ENCODE results near the gene PIP5K1B. TPM values are rescaled to one million over a fixed set of nuclear protein-coding genes. Genes with fewer than 3 reads are reported as not detected.

PIP5K1B gene
- total RNA-seq, 1 experiment from 2014 or later = not detected

GRCh38 chr9:68707801-68708488 lies 2.9 kb downstream of the PIP5K1B start:
- DNase-seq (ENCODE audit: low read depth) = no peak

- no peak for DNase-seq (ENCODE audit: low read depth)
Observed at GRCh38 chr9:68708513-68708912, 3.5 kb downstream of the PIP5K1B start.

DNA sequence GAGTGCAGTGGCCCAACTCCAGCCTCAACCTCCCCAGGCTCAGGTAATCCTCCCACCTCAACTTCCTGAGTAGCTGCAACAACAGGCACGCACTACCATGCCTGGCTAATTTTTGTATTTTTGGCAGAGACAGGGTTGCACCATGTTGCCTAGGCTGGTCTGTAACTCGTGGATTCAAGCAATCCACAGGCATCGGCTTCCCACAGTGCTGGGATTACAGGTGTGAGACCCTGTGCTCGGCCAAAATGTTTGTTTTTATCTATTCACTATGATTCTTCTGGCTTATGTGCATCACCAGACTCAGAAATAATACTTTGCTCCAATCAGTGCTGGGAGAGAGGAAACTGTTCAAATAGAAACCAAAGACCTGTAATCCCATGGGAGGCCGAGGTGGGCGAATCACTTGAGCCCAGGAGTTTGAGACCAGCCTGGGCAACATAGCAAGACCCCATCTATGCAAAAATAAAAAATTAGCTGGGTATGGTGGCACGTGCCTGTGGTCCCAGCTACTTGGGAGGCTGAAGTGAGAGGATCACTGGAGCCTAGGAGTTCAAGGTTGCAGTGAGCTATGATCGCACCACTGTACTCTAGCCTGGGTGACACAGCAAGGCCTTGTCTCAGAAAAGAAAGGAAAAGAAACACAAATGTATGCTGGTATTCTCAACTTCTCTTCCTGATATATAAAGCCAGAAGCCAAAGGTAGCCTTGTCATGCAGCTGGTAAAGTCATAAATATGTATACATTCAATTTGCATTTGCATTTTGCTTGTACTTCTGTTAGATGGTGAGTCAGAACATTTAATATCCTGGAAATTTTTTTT lies 4.5 kb downstream of the PIP5K1B start:
- DNase-seq (ENCODE audit: low read depth) = no peak

- no peak for DNase-seq (ENCODE audit: low read depth)
Observed at GRCh38 chr9:68710111-68710471, 5.1 kb downstream of the PIP5K1B start.

DNA sequence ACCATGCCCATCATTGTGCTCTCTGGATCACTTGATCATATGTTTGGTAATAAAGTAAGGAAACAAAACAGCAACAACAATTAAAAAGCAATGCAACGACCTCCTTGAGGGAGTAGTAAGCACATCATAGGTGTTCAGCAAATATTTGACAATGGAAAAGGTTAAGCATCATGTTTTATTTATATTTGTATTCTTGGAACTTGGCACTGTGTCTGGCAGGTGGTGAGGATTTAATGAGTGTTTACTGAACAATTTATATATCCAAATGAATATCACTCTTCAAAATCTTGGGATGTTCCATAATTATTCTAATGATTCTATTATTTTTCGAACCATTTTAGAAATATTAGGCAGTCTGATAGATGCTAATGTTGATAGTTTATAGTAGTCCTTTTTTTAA lies 6.2 kb downstream of the PIP5K1B start:
- DNase-seq (ENCODE audit: low read depth) = no peak

GRCh38 chr9:68711932-68712331 lies 6.9 kb downstream of the PIP5K1B start:
- DNase-seq (ENCODE audit: low read depth) = no peak

GRCh38 chr9:68714416-68715180 lies 9.6 kb downstream of the PIP5K1B start:
- DNase-seq (ENCODE audit: low read depth) = no peak

GRCh38 chr9:68715181-68715456 lies 10.1 kb downstream of the PIP5K1B start:
- no peak for DNase-seq (ENCODE audit: low read depth)

DNA sequence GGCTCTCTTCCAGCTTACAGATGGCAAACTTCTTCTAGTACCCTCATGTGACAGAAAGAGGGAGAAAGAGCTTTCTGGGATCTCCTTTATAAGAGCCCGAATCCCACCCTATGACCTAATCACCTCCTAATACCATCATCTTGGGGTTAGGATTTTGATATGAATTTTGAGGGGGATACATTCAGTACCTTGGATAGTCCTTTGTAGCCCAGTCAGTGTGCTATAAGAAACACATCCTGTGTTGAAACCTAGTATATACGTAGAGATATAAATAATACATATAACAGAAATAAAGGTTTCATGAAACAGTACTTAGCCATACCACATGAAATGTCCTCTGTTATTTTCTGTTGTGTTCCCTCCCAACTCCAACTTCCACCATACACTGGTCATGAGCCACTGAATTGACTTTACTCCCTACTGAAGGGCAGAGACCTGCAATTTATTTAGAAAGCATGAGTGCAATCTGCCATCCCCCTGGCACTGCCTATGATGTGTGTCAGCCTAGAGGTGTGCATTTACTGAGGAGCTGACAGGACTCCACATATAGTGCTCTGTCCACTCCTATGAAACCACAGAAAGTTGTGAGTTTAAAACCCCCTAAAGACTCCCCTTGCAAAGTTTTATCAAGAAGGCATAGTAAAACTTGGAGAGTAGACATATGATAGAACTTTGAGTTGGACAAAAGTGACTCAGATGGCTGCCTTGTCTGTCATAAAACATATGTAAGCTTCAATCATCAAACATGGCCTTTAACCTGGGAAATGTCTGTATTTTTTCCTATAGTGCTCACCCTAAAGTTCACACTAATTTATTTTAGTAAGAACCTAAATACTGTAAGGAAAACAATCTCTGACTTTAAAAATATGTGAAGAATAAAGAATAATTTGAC lies 12.8 kb downstream of the PIP5K1B start:
- DNase-seq (ENCODE audit: low read depth) = no peak

DNA sequence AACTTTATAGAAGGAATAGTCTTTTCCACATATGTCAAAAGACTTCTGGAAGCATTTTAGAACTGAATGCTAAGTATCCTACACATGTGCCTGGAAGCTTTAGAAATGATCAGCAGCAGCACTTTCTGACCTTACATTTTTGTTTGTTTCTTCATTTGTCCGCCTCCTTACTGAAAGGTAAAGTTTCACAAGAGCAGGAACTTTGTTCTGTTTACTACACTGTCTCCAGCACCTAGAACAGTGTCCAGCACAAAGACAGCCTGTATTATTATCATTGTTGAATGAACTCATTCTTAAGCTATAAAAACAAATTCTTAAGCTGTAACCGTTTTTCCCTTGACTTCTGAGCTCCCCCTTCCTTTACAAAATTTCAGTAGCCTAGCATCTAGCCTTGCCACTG lies 14.8 kb downstream of the PIP5K1B start:
- DNase-seq (ENCODE audit: low read depth) = no peak

- no peak for DNase-seq (ENCODE audit: low read depth)
Observed at GRCh38 chr9:68720656-68721313, 15.7 kb downstream of the PIP5K1B start.

GRCh38 chr9:68721666-68722330 lies 16.8 kb downstream of the PIP5K1B start:
- no peak for DNase-seq (ENCODE audit: low read depth)

GRCh38 chr9:68725070-68725469 lies 20.0 kb downstream of the PIP5K1B start:
- no peak for DNase-seq (ENCODE audit: low read depth)

DNA sequence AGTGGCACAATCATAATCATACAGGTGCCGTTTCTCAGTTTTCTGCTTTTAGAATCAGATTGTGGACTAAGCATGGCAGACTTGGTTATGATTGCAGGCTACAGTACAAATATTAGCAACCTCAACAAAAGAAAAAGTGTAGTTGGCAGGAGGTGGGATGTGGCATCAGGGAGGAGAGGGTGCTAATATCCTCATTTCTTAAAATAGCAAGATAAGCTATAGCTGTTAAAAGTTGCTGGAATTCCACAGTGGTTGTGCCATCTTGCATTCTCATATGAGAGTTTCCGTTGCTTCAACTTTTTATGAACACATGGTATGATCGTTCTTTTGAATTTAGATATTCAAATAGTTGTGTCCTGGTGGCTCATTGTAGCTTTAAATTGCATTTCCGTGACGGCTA lies 21.4 kb downstream of the PIP5K1B start:
- no peak for DNase-seq (ENCODE audit: low read depth)

DNA sequence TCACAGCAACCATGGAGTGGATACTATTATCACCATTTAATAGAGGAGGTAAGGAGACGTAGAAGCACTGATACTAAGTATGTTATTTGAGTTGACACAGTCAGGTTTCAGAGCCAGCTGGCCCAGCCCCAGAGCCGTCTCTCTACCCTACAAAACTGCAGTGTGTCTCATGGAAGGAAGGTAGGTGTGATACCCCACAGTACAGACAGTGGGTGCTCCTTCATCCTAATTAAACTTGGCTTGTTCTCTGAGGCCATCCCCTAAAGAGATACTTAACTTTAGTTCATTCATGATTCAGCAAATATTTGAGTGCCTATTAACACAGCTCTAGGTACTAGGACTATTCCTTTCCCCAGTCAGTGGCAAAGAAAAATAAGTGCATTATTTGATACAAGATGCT lies 22.6 kb downstream of the PIP5K1B start:
- DNase-seq (ENCODE audit: low read depth) = no peak

- DNase-seq (ENCODE audit: low read depth) = no peak
Observed at GRCh38 chr9:68728731-68729130, 23.7 kb downstream of the PIP5K1B start.

DNA sequence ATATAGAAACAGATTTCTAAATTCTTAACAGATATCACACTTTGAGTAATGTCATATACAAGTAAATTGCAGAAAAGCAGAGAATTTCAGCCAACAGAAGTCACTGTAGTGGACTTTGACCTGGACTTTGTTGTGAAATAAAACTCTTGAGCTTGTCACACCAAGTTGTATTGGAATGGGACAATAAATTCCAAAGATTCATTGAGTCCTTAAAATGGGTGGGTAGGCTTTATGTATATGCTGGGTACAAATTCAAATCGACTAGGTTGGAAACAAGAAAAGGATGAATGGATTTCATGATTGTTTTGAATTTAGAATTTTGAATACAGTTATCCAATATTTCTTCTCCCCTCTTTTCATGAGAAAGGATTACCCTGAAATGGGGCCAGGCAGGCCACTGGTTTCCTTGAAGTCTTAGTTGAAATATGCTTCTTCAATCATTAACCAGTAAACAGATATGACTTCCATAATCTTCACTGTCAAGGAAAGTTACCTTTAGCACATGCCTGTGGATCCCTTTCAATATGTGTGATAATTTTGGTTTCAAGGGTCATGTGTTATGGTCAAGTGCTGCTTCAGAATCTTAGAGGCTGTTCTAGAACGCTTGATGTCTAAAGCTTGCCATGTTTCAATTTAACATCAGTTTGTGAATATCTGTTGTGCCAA lies 25.7 kb downstream of the PIP5K1B start:
- DNase-seq (ENCODE audit: low read depth) = no peak

DNA sequence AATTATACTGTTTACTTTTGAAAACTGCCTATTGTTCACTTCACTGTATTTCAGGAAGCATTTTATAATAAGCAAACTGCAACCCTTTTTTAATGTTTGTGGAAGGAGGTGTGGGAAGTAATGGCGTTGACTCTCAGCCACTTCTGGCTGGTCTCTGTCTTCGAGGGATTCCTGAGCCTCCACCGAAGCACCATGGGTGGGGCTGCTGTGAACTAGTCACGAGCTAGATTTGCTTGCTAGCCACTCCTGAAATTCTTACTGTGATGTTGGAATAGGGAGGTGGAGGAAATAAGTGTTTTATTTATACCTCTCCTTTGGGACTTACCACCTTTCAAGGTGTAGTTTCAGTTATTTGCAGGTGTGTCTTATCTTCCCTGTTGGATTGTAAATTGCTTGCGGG lies 26.8 kb downstream of the PIP5K1B start:
- DNase-seq (ENCODE audit: low read depth) = no peak

DNA sequence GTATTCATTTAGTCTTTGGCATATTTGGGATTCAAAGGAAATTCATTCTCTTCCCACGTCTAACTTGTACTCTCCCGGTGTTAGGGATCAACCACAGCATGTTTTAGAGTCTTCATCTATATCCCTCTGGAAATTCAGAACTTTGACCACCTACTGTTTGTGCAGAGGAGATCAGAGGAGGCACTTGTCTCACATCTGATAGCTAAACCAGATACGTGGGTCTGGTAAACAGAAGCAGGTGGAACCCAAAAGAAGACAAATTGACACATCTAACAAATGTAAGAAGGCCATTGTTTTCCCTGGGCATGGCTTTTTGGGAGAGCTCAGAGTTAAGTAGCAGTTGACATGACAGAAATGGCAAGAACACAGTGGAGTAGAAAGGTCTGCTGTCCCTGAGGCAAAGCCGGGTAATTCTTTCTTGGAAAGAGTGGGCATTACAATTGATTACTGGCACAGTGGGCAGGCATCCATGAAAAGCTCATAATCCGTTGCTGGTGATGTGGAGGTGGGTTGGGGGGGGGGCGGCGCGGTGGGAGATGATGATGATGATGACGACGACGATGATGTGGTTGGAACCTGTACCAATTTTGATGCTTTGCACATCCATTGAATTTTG lies 27.5 kb downstream of the PIP5K1B start:
- no peak for DNase-seq (ENCODE audit: low read depth)

Data from HT1080 (cell line).